GM23248 (cell line): ENCODE data around the gene IQGAP2.

Experiments
- EZH2 ChIP-seq: fragments of 200-600 bp; sonication (generic); IDR thresholded peaks from 2 replicates; pipeline ENCODE4 v1.6.1; 2018; ENCODE audit warnings: antibody characterized with exemption, mild to moderate bottlenecking; ENCODE audit not compliant: insufficient read depth, poor library complexity, severe bottlenecking
- EZH2phosphoT487 ChIP-seq: fragments of 200-600 bp; sonication (generic); IDR thresholded peaks from 2 replicates; pipeline ENCODE4 v1.6.1; 2018; ENCODE audit warnings: antibody characterized with exemption, moderate library complexity, mild to moderate bottlenecking, low read depth; ENCODE audit not compliant: insufficient read depth

- TF ChIP-seq EZH2 (no peak), EZH2phosphoT487 (no peak)
Observed at GRCh38 chr5:76406014-76406413, 2.9 kb downstream of the IQGAP2 start.
